ENCODE data around the gene WFDC1.

The WFDC1 gene

DNA sequence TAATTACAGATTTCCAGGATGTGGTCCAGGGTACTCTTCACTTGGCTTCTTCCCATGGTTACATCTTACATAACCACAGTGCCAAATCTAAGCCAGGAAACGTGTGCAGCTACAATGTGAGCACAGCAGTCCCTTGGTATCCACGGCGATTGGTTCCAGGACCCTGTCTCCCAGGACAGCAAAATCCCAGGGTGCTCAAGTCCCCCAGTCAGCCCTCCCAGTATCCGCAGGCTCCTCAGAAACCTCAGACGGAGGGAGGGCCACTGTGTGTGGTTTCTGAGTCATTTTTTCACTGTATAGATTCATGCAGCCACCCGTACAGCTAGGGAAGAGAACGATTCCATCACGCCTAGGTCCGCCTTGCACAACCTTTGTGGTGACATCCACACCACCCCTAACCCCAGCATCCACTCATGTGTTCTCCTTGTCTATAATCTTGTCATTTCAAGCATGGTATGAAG is 62.5 kb downstream of the WFDC1 start:
- no peak for DNase-seq

DNA sequence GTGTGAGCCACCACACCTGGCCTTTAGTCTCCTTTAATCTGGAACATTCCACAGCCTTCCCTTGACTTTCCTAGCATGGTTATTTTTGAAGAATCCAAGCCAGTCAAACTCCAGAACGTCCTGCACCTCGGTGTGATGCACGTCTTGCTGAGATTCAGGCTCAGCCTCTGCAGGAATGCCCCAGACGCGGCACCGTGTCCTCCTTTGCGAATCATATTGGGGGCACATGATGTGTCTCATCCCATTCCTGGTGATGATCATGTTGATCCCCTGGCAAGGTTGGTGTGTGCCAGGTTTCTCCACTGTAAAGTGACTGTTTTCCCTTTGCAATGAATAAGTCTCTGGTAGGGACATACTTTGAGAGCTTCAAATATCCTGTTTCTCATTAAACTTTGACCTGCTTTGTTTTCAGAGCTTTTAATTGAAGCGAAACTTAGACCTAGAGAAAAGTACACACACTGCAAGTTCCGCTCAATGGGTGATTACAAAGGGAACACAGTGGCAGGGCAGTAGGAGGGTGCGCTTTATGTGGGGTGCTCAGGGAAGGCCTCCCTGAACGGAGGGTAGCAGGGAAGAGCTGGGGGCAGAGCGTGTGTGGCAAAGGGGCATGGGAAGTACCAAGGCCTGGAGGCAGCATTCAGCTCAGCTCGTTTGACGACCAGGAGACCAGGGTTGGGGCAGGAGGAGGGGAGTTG is 64.1 kb downstream of the WFDC1 start:
- DNase-seq: no peak

- DNase-seq: no peak
Observed at GRCh38 chr16:84359326-84359725, 64.6 kb downstream of the WFDC1 start.

DNA sequence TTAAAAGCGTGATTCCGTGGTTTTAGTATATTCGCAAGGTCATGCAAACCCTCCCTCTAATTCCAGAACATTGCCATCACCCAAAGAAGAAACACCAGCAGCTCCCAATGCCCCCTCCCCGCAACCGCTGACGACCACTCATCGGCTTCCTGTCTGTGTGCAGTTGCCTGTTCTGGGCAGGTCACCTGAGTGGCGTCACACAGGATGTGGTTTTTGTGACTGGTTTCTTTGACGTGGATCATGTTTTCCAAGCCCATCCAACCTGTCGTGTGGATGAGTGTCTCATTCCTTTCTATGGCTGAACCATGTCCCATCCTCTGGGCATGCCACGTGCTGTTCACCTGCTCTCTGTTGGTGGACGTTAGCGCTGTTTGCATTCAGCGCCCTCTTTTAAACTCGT is 65.5 kb downstream of the WFDC1 start:
- peak in 2 of 4 experiments; percentile 5 to 11 for DNase-seq

DNA sequence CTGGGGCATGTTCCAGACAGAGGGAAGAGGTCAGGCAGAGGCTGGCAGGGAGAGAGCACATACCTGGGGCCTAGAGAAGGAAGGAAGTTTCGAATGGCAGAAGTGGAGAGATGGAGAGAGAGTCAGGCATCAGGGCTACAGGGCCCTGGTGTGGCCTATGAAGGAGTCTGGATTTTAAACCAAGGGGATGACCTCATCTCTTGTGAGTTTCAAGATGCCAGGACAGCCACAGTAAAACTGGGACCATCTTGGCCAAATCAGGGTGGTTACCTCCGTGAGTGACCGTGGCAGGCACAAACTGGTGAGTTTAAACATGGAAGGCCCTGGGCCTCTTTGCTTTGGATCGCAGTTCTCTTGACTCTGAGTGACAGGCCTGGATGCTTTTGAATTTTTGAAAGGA is 66.1 kb downstream of the WFDC1 start:
- DNase-seq: no peak

GRCh38 chr16:84361546-84361945 is 66.9 kb downstream of the WFDC1 start:
- DNase-seq: no peak

DNA sequence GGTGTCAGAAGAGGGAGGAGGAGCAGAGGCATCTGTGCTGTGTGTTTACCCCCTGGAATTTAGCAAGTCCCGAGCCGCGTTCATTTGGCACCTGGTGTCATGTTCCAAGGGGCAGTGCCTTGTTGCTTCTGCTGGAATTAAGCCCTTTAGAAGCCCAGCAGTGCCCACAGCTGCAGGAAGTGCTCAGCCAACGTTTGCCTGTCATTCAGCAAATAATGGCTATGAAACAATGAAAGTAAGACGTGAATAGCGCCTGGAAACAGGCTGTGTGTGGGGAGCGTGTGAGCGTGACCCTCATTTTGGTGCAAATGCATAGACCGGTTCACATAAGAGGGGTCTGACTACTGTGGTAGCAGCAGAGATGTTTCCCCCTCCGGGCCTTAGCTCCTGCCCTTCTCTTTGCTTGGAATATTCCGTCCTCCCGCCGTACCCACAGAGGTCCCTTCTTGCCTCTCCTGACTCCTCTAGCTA is 67.8 kb downstream of the WFDC1 start:
- no peak for DNase-seq

- no peak for DNase-seq
Observed at GRCh38 chr16:84366208-84366607, 71.5 kb downstream of the WFDC1 start.

- DNase-seq: no peak
Observed at GRCh38 chr16:84367297-84367680, 72.6 kb downstream of the WFDC1 start.

GRCh38 chr16:84367750-84368307 is 73.2 kb downstream of the WFDC1 start:
- DNase-seq: no peak

- DNase-seq: no peak
Observed at GRCh38 chr16:84368308-84368996, 73.8 kb downstream of the WFDC1 start, which contains the start of gene ATP2C2. Gene ATP2C2 (plus strand): TSS chr16:84368538. CDS start chr16:84368616, 78 bp downstream.

DNA sequence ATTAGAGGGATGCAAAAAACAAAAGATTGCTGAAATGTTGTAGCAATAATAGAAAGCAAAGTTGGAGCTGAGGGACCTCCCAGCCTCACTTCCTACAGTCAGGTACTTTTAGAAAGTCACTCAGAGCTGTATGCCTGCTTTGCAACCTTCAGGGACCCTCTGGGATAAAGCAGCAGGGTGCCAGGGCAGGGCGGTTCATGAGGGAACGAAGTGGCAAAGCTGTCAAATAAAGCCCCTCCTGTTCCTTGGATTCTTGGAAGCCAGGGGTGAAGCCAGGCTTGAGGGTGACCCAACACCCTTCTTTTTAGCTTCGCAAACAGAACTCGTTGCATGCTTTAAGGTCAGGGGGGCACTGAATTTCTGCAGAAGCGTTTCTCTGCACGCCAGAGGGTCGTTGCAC is 74.4 kb downstream of the WFDC1 start:
- DNase-seq: no peak

- no peak for DNase-seq
Observed at GRCh38 chr16:84369938-84370627, 75.4 kb downstream of the WFDC1 start.

DNA sequence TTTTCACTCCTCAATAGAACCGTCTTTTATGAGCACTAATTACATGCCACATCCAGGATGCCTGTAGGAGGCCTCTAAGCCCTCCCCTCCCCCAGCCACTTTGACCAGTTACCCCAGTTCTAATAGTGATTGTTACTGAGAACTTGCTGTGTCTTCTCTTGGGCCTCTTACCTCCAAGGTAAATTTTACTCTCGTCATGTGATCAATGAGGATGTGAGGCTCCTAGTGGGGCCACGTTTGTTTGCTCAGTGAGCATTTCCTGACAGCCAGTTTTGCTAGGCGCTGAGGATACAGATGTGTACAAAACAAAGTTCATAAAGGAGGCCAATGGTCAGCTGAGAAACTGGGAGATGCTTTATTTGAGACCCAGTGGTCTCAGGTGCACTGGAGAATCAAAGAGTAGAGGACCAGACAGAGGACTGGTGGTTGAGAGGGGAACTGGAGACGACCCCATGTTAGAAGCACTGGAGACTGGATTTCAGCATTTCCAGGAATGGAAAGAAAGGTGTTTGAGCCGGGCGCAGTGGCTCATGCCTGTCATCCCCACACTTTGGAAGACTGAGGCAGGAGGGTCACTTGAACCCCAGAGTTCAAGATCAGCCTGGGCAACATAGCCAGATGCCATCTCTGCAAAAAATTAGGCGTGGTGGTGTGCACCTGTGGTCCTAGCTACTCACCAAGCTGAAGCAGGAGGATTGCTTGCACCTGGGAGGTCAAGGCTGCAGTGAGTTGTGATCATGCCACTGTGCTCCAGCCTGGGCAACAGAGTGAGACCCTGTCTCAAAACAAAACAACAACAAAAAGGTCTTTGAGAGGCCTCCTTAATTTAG is 76.3 kb downstream of the WFDC1 start:
- DNase-seq: no peak

GRCh38 chr16:84371553-84371865 is 76.8 kb downstream of the WFDC1 start:
- no peak for DNase-seq

DNA sequence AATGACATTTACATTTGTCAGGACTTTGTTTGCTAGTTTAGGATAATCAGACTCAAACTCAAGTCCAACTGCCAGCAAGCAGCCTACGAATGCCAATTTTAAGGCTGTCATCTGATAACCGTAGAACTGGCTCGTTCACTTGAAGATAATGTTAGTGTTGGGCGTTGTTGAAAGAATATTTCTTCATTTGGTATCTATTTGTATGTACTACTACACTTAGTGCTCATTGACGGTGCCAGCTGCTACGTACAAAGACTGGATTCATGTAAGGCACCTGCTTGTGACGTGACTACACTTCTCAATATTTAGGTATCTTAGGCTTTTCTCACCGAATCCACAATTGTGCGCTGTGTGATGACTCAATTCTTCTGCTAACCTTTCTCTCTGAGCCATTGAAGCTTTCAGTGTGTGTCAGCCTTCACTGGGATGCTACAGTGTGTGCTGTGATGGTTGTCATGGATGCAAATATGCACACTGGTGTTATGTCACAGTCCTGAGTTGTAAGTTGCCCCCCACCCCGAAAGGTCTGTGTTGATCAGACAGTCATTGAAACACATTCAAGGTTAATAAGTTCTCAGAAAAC is 79.3 kb downstream of the WFDC1 start:
- DNase-seq: no peak

DNA sequence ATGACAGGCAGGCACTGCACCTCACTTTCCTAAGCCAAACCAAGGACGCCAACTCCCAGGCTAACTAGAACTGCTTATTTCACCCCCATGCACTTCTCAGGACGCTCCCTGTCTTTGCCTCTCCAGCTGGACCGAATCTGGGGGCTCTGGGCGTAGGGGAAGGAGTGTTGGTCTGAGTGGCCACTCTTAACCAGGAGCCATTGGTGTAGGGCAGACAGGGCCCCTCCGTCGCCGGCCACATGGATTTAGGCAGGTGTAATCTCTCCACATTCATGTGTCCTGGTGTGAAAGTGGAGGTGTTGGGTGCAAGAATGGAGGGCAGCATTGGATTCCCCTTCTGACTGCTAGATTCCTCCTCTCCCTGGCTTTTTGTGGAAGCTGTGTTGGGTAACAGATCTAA is 83.4 kb downstream of the WFDC1 start:
- no peak for DNase-seq

- no peak for DNase-seq
Observed at GRCh38 chr16:84378567-84378966, 83.9 kb downstream of the WFDC1 start.

DNA sequence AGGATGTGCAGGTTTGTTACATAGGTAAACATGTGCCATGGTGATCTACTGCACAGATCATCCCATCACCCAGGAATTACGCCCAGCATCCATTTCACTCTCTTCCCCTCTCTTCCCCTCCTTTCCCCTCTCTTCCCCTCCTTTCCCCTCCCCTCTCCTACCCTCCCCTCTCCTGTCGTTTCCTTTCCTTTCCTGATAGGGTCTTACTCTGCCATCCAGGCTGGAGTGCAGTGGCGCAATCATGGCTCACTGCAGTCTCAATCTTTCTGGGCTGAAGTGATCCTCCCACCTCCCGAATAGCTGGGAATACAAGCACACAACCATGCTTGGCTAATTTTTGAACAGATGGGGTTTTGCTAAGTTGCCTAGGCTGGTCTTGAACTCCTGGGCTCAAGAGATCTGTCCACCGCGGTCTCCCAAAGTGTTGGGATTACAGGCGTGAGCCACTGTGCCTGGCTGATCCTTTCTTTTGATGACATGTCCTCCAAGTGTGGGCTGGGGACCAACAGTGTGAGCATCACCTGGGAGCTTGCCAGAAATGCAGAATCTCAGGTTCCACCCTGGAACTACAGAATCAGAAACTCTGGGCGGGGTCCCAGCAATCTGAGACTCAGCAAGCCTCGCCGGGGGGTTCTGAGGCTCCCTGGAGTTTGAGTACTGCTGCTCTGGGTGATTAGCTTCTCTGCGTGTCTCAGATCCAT is 84.5 kb downstream of the WFDC1 start:
- no peak for DNase-seq

Measured in activated naive CD4-positive, alpha-beta T cell (primary cell).